ENCODE results near the gene AURKAIP1. TPM values are rescaled to one million over a fixed set of nuclear protein-coding genes. Genes with fewer than 3 reads are reported as not detected.

The AURKAIP1 gene
- total and polyA plus RNA-seq, 9 of the 15 experiments (the other 6 are each of a cell fraction or from before 2014, with no cell fraction given) = 7.8 to 478 (median 92.0) TPM

DNA sequence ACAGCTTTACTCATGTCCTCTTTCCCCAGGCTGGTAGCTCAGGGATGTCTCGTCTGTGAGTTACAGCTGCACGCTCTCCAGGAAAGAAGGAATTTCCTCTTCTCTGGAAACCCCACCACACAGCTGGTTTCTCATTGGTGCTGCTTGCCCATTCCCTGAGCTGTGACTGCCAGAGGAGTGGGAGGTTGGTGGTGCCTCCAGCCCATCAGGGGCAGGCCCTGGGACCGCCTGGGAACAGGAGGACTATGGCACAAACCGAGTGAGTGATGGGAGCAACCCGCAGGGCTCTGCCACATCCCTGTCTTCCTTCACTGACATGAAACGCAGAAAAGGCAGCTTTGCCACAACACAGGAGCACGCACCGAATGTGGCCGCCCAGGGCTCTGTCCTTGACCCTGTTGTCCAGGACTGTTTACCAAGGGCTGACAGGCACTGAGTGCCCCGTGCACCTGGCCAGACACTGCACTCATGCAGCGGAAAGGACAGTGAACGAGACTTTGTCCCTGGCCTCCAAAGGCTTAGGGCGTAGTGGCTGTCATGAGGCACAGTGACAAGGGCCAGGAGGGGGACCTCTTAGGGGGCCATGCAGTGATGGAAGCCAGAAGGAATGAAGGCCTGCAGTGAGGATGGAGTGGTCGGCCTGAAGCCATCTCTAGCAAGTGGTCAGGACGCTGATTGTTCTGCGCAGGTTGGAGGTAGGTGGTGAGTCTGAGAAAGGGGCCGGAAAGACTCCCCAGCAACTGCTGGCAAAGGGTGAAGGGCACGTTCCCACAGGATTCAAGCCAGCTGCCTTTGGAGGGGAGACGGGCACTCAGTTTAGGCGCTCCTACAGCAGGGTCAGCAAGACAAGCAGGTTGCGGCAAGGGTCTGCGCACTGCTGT lies 25.8 kb upstream of the AURKAIP1 start (continued):
- no peak for TF ChIP-seq HNRNPK (IDR thresholded peaks at IDR 0.05; ENCODE audit: low read depth, low read length, poor library complexity, severe bottlenecking)
- TF ChIP-seq ZNF695 (CRISPR knock-in tag; IDR thresholded peaks at IDR 0.05) = no peak
- no peak for TF ChIP-seq PPARD (CRISPR knock-in tag; IDR thresholded peaks at IDR 0.05)
- TF ChIP-seq BMI1 (IDR thresholded peaks at IDR 0.05; ENCODE audit: low read length) = no peak
- TF ChIP-seq MAFK (IDR thresholded peaks at IDR 0.05; ENCODE audit: low read length) = no peak
- TF ChIP-seq HMGN3 (IDR thresholded peaks at IDR 0.05; ENCODE audit: borderline replicate concordance, extremely low read depth, insufficient read length, low read depth, low read length) = peak; percentile 21
- TF ChIP-seq SPI1 (IDR thresholded peaks at IDR 0.05; ENCODE audit: borderline replicate concordance, low read depth, low read length) = no peak
- TF ChIP-seq RCOR1 (IDR thresholded peaks at IDR 0.05; ENCODE audit: borderline replicate concordance in 1 of 2, low read depth in 2 of 2, low read length in 2 of 2) = no peak
- TF ChIP-seq POLR2A (conservative IDR thresholded peaks at IDR 0.05) = peak; percentile 68
- no peak for TF ChIP-seq UBTF (IDR thresholded peaks at IDR 0.05; ENCODE audit: borderline replicate concordance in 1 of 2, low read depth in 2 of 2, low read length in 2 of 2)
- TF ChIP-seq POLR2AphosphoS5 (IDR thresholded peaks at IDR 0.05; ENCODE audit: control insufficient read depth, insufficient read depth, low read depth, low read length) = peak; percentile 15; the same call in 1 of the 2 replicates
- peak; percentile 71 for TF ChIP-seq RBFOX2 (IDR thresholded peaks at IDR 0.05; ENCODE audit: low read depth, low read length)
- TF ChIP-seq SIN3A (IDR thresholded peaks at IDR 0.05; ENCODE audit: borderline replicate concordance in 2 of 2, control insufficient read depth in 1 of 2, low read depth in 2 of 2, low read length in 2 of 2) = no peak

Data from K562 (cell line).